ENCODE data around the gene SDCCAG8.

Gene SDCCAG8

DNA sequence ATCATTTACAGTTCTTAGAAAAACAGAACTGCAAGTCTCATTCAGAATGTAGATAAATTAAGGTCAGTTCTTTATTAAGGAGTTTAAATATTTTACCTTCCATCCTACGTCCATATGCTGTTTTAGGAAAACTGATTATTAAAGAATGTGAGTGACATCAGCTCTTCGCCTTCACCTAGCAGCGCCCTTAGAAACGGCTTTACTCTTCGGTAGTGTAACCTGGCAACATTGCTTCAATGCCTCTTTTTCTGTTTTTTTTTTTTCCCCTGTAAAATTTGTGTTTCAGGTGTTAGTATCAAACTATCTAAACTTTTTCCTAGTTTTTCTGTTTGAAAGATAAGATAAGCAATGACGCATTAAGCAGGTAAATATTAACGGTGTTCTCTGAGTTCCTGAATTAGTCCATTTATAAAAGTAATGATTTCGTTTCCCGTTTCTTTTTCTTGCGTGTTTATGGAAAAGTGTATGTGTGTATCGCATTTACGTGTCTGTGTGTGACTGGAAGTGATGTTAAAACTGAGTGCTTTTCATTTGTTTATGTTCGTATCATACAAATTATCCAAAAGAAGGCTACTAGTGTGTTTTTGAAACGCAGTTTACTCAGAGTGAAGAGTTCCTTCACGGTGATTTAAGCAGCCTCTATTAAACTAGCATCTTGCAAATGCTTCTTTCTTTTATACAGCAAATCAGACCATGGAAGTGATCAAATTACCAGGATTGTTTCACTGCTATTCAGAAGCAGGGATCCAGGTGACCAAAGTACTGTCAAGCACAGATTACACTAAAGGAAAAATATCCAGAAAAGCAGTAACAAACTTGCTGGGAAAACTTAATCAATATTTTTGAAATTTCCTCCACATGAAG is 139.0 kb downstream of the SDCCAG8 start:
- TF ChIP-seq, protein P1, sequence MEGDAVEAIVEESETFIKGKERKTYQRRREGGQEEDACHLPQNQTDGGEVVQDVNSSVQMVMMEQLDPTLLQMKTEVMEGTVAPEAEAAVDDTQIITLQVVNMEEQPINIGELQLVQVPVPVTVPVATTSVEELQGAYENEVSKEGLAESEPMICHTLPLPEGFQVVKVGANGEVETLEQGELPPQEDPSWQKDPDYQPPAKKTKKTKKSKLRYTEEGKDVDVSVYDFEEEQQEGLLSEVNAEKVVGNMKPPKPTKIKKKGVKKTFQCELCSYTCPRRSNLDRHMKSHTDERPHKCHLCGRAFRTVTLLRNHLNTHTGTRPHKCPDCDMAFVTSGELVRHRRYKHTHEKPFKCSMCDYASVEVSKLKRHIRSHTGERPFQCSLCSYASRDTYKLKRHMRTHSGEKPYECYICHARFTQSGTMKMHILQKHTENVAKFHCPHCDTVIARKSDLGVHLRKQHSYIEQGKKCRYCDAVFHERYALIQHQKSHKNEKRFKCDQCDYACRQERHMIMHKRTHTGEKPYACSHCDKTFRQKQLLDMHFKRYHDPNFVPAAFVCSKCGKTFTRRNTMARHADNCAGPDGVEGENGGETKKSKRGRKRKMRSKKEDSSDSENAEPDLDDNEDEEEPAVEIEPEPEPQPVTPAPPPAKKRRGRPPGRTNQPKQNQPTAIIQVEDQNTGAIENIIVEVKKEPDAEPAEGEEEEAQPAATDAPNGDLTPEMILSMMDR (IDR thresholded peaks at IDR 0.05; ENCODE audit: low read depth, low read length, missing control alignments): no peak
- no peak overlapping the region for H3K4me3 ChIP-seq (replicated peaks; ENCODE audit: low read depth, low read length)
- no peak for DNase-seq (ENCODE audit: extremely low read depth, low read depth)

DNA sequence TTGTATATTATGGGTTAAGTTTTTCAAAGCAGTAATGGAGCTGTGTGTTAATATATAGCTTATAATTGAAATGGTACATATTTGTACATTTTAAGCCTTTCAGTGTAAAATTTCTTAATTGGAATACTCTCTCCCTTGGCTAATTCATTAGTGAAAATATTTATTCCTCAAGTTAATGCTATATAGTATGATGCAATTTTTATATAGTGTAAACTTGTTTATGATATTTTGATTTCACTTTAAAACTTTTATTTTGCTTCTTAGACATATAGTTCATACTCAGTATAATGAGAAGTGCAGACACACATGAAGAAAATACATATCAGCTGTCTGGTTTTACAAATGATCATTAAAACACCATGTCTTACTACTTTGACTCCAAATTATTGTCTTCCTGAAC is 140.6 kb downstream of the SDCCAG8 start:
- H3K4me3 ChIP-seq (replicated peaks; ENCODE audit: low read depth, low read length): no peak overlapping the region
- TF ChIP-seq, protein P1 (IDR thresholded peaks at IDR 0.05; ENCODE audit: low read depth, low read length, missing control alignments): no peak
- no peak for DNase-seq (ENCODE audit: extremely low read depth, low read depth)

DNA sequence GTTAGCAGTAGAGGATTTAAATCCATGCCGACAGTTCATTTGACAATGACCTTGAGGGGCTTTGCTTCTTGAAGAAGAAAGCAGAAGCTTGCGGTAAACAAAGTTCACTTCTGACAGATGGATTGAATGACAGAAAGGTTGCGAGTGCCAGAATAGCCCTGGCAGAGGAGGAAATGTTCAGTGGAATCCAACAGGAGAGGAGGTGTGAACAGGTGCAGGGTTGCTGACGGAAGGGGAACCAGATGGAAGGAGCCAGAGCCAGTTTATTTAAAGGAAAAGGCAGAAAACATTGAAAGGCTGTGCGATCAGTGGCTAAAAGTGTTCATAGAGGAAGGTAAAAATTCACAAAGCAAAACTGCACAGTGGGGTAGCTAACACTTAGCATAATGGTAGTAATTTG is 141.0 kb downstream of the SDCCAG8 start:
- no peak for DNase-seq (ENCODE audit: extremely low read depth, low read depth)
- TF ChIP-seq, protein P1 (IDR thresholded peaks at IDR 0.05; ENCODE audit: low read depth, low read length, missing control alignments): no peak
- no peak overlapping the region for H3K4me3 ChIP-seq (replicated peaks; ENCODE audit: low read depth, low read length)

DNA sequence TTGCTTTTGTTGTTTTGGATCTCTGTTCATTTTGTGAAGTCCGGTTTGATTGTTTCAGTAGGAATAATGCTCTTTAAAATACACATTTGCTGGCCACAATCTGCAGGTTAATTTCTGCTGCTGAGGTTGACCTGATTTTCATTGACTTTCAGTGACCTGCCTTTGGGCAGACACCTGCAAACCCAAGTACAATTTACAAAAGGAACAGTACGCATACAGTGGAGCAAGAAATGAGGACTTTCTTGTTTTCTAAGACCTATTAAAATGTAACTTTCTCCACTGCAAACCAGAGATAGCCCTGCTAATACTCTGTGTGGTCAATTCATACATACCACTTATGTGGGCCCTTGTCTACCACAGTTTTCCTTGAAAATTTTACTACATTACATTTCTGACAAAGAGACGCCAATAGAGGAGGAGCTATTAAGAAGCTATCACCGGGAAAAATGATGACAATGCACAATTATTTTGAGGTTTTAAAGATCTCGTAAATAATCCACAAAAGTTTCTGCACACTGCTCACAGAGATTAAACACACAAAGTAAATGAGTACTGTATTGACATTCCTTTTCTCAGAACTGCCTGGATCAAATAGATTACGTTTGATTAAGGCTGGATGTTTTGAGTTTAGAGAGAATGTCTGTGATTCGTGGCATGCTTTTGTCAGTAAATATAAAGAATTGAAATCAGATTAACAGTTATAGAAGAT is 141.9 kb downstream of the SDCCAG8 start:
- no peak for DNase-seq (ENCODE audit: extremely low read depth, low read depth)
- H3K4me3 ChIP-seq (replicated peaks; ENCODE audit: low read depth, low read length): no peak overlapping the region
- TF ChIP-seq, protein P1 (IDR thresholded peaks at IDR 0.05; ENCODE audit: low read depth, low read length, missing control alignments): no peak

GRCh38 chr1:243399561-243400155 is 143.8 kb downstream of the SDCCAG8 start:
- TF ChIP-seq, protein P1 (IDR thresholded peaks at IDR 0.05; ENCODE audit: low read depth, low read length, missing control alignments): no peak
- H3K4me3 ChIP-seq (replicated peaks; ENCODE audit: low read depth, low read length): no peak overlapping the region
- no peak for DNase-seq (ENCODE audit: extremely low read depth, low read depth)

- H3K4me3 ChIP-seq (replicated peaks; ENCODE audit: low read depth, low read length): no peak overlapping the region
- TF ChIP-seq, protein P1 (IDR thresholded peaks at IDR 0.05; ENCODE audit: low read depth, low read length, missing control alignments): no peak
- no peak for DNase-seq (ENCODE audit: extremely low read depth, low read depth)
Measured at GRCh38 chr1:243402868-243403267, 147.0 kb downstream of the SDCCAG8 start.

Data from HFF-Myc (cell line).